SK-N-SH treated with all-trans-retinoic acid at 6 μM for 48 hours (cell line): Measurements from ENCODE around the gene USP40.

Source experiments
- ATAC-seq: fragments of 200-7000 bp; cut with Tn5 transposase; 3 replicates; pipeline ENCODE4 v1.9.1; 2020; ENCODE audit warnings: mild to moderate bottlenecking, moderate library complexity
- ARNTL ChIP-seq: fragments of 450-650 bp; formaldehyde crosslinking; IDR thresholded peaks from 2 replicates; pipeline ENCODE4 v1.5.0; 2020; ENCODE audit warnings: low read depth, mild to moderate bottlenecking, moderate library complexity, borderline replicate concordance
- BACH2 ChIP-seq: fragments of 250-450 bp; sonication (Bioruptor Pico); IDR thresholded peaks from 2 replicates; pipeline ENCODE4 v1.9.0; 2021; ENCODE audit warnings: mild to moderate bottlenecking, borderline replicate concordance
- CSDC2 ChIP-seq: fragments of 250-450 bp; sonication (Bioruptor Pico); IDR thresholded peaks from 2 replicates; pipeline ENCODE4 v1.5.0; 2020; ENCODE audit warnings: mild to moderate bottlenecking, moderate library complexity
- ESRRG ChIP-seq: fragments of 250-450 bp; sonication (Bioruptor Pico); IDR thresholded peaks from 2 replicates; pipeline ENCODE4 v1.6.1; 2021; ENCODE audit warnings: mild to moderate bottlenecking
- GLIS3 ChIP-seq: fragments of 250-450 bp; sonication (Bioruptor Pico); IDR thresholded peaks from 2 replicates; pipeline ENCODE4 v1.5.0; 2020; ENCODE audit warnings: mild to moderate bottlenecking, moderate library complexity
- ISL1 ChIP-seq: fragments of 250-450 bp; sonication (Bioruptor Pico); IDR thresholded peaks from 2 replicates; pipeline ENCODE4 v2.1.2; 2022; ENCODE audit warnings: mild to moderate bottlenecking, moderate library complexity
- OSR1 ChIP-seq: fragments of 250-450 bp; sonication (Bioruptor Pico); IDR thresholded peaks from 2 replicates; pipeline ENCODE4 v1.8.0; 2022; ENCODE audit warnings: moderate library complexity, mild to moderate bottlenecking, inconsistent platforms
- PPARA ChIP-seq: fragments of 250-450 bp; sonication (Bioruptor Pico); IDR thresholded peaks from 2 replicates; pipeline ENCODE4 v1.5.0; 2020; ENCODE audit warnings: mild to moderate bottlenecking, borderline replicate concordance
- RARB ChIP-seq: fragments of 250-450 bp; sonication (Bioruptor Pico); IDR thresholded peaks from 2 replicates; pipeline ENCODE4 v1.8.0; 2021; ENCODE audit warnings: mild to moderate bottlenecking, moderate library complexity
- SNAI2 ChIP-seq: fragments of 250-450 bp; sonication (Bioruptor Pico); IDR thresholded peaks from 2 replicates; pipeline ENCODE4 v1.5.0; 2020; ENCODE audit warnings: mild to moderate bottlenecking, moderate library complexity
- TCF4 ChIP-seq: fragments of 250-450 bp; sonication (Bioruptor Pico); IDR thresholded peaks from 2 replicates; pipeline ENCODE4 v1.8.0; 2021; ENCODE audit warnings: mild to moderate bottlenecking, moderate library complexity, borderline replicate concordance
- TOX ChIP-seq: fragments of 250-450 bp; sonication (Bioruptor Pico); IDR thresholded peaks from 2 replicates; pipeline ENCODE4 v1.8.0; 2021; ENCODE audit warnings: mild to moderate bottlenecking, moderate library complexity, borderline replicate concordance
- TSHZ2 ChIP-seq: fragments of 250-450 bp; sonication (Bioruptor Pico); IDR thresholded peaks from 2 replicates; pipeline ENCODE4 v1.5.0; 2020; ENCODE audit warnings: mild to moderate bottlenecking, moderate library complexity
- ZC3H10 ChIP-seq: fragments of 250-450 bp; sonication (Bioruptor Pico); IDR thresholded peaks from 2 replicates; pipeline ENCODE4 v1.5.1; 2021; ENCODE audit warnings: mild to moderate bottlenecking, moderate library complexity
- ZFP3 ChIP-seq: fragments of 250-450 bp; sonication (Bioruptor Pico); IDR thresholded peaks from 2 replicates; pipeline ENCODE4 v1.5.0; 2020; ENCODE audit warnings: mild to moderate bottlenecking, moderate library complexity
- ZFP30 ChIP-seq: fragments of 450-650 bp; formaldehyde crosslinking; IDR thresholded peaks from 2 replicates; pipeline ENCODE4 v1.5.0; 2022; ENCODE audit warnings: mild to moderate bottlenecking, moderate library complexity
- ZNF565 ChIP-seq: fragments of 450-650 bp; formaldehyde crosslinking; conservative IDR thresholded peaks from 2 replicates; pipeline ENCODE4 v1.5.0; 2020; ENCODE audit warnings: low read depth, mild to moderate bottlenecking, moderate library complexity
- ZNF70 ChIP-seq: fragments of 450-650 bp; formaldehyde crosslinking; IDR thresholded peaks from 2 replicates; pipeline ENCODE4 v1.5.0; 2020; ENCODE audit warnings: mild to moderate bottlenecking, moderate library complexity
- ZNF8 ChIP-seq: fragments of 450-650 bp; formaldehyde crosslinking; IDR thresholded peaks from 2 replicates; pipeline ENCODE4 v1.5.0; 2020; ENCODE audit warnings: mild to moderate bottlenecking, moderate library complexity
- TF ChIP-seq, protein P1 (sequence below): fragments of 250-450 bp; sonication (Bioruptor Pico); IDR thresholded peaks from 2 replicates; pipeline ENCODE4 v1.8.0; 2021; ENCODE audit warnings: low read depth, mild to moderate bottlenecking, moderate library complexity, borderline replicate concordance
- TF ChIP-seq, protein P2 (sequence below): fragments of 250-450 bp; sonication (Bioruptor Pico); IDR thresholded peaks from 2 replicates; pipeline ENCODE4 v1.8.0; 2020; ENCODE audit warnings: mild to moderate bottlenecking, moderate library complexity, borderline replicate concordance
- TF ChIP-seq, protein P3 (sequence below): fragments of 250-450 bp; sonication (Bioruptor Pico); IDR thresholded peaks from 2 replicates; pipeline ENCODE4 v1.5.1; 2021; ENCODE audit warnings: mild to moderate bottlenecking, moderate library complexity
- TF ChIP-seq, protein P4 (sequence below): fragments of 250-450 bp; sonication (Bioruptor Pico); IDR thresholded peaks from 2 replicates; pipeline ENCODE4 v1.5.1; 2020; ENCODE audit warnings: low read depth, mild to moderate bottlenecking, moderate library complexity

Gene USP40

GRCh38 chr2:233492751-233493150, 73.8 kb downstream of the USP40 start:
- TF ChIP-seq ZNF8 (CRISPR knock-in tag) (no peak), ESRRG (CRISPR knock-in tag) (no peak), ZFP3 (no peak), ZNF565 (no peak), ZC3H10 (CRISPR knock-in tag) (no peak), GLIS3 (no peak), ISL1 (CRISPR knock-in tag) (no peak), TSHZ2 (CRISPR knock-in tag) (no peak), SNAI2 (no peak), TOX (no peak), TCF4 (CRISPR knock-in tag) (no peak), ZNF70 (CRISPR knock-in tag) (no peak), RARB (CRISPR knock-in tag) (no peak), ZFP30 (CRISPR knock-in tag) (no peak), BACH2 (no peak), PPARA (no peak)
- TF ChIP-seq, protein P1, sequence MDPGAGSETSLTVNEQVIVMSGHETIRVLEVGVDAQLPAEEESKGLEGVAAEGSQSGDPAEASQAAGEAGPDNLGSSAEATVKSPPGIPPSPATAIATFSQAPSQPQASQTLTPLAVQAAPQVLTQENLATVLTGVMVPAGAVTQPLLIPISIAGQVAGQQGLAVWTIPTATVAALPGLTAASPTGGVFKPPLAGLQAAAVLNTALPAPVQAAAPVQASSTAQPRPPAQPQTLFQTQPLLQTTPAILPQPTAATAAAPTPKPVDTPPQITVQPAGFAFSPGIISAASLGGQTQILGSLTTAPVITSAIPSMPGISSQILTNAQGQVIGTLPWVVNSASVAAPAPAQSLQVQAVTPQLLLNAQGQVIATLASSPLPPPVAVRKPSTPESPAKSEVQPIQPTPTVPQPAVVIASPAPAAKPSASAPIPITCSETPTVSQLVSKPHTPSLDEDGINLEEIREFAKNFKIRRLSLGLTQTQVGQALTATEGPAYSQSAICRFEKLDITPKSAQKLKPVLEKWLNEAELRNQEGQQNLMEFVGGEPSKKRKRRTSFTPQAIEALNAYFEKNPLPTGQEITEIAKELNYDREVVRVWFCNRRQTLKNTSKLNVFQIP, result no peak
- TF ChIP-seq, protein P2, sequence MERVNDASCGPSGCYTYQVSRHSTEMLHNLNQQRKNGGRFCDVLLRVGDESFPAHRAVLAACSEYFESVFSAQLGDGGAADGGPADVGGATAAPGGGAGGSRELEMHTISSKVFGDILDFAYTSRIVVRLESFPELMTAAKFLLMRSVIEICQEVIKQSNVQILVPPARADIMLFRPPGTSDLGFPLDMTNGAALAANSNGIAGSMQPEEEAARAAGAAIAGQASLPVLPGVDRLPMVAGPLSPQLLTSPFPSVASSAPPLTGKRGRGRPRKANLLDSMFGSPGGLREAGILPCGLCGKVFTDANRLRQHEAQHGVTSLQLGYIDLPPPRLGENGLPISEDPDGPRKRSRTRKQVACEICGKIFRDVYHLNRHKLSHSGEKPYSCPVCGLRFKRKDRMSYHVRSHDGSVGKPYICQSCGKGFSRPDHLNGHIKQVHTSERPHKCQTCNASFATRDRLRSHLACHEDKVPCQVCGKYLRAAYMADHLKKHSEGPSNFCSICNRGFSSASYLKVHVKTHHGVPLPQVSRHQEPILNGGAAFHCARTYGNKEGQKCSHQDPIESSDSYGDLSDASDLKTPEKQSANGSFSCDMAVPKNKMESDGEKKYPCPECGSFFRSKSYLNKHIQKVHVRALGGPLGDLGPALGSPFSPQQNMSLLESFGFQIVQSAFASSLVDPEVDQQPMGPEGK, result no peak
- TF ChIP-seq, protein P3, sequence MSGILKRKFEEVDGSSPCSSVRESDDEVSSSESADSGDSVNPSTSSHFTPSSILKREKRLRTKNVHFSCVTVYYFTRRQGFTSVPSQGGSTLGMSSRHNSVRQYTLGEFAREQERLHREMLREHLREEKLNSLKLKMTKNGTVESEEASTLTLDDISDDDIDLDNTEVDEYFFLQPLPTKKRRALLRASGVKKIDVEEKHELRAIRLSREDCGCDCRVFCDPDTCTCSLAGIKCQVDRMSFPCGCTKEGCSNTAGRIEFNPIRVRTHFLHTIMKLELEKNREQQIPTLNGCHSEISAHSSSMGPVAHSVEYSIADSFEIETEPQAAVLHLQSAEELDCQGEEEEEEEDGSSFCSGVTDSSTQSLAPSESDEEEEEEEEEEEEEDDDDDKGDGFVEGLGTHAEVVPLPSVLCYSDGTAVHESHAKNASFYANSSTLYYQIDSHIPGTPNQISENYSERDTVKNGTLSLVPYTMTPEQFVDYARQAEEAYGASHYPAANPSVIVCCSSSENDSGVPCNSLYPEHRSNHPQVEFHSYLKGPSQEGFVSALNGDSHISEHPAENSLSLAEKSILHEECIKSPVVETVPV (CRISPR knock-in tag), result no peak
- TF ChIP-seq, protein P4, sequence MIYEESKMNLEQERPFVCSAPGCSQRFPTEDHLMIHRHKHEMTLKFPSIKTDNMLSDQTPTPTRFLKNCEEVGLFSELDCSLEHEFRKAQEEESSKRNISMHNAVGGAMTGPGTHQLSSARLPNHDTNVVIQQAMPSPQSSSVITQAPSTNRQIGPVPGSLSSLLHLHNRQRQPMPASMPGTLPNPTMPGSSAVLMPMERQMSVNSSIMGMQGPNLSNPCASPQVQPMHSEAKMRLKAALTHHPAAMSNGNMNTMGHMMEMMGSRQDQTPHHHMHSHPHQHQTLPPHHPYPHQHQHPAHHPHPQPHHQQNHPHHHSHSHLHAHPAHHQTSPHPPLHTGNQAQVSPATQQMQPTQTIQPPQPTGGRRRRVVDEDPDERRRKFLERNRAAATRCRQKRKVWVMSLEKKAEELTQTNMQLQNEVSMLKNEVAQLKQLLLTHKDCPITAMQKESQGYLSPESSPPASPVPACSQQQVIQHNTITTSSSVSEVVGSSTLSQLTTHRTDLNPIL (CRISPR knock-in tag), result no peak
- TF ChIP-seq, all 23 proteins: peak for 0
- no peak for ATAC-seq

DNA sequence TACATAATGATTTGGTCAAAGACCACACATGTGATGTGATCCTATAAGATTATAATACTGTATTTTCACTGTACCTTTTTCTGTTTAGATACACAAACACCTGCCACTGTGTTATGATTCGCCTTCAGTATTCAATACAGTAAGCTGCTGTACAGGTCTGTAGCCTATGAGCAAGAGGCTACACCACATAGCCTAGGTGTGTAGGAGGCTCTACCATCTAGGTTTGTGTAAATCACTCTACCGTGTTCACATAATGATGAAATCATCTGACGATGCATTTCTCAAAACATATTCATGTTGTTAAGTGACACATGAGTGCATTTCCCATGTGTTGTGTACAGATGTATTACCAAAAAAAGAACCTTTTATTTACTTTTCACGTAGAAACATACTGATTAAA, 74.5 kb downstream of the USP40 start:
- ATAC-seq, result no peak
- TF ChIP-seq ZFP3 (no peak), ZFP30 (CRISPR knock-in tag) (no peak), CSDC2 (CRISPR knock-in tag) (no peak), ZNF70 (CRISPR knock-in tag) (no peak), ZC3H10 (CRISPR knock-in tag) (no peak), TOX (no peak), PPARA (no peak), ISL1 (CRISPR knock-in tag) (no peak)

DNA sequence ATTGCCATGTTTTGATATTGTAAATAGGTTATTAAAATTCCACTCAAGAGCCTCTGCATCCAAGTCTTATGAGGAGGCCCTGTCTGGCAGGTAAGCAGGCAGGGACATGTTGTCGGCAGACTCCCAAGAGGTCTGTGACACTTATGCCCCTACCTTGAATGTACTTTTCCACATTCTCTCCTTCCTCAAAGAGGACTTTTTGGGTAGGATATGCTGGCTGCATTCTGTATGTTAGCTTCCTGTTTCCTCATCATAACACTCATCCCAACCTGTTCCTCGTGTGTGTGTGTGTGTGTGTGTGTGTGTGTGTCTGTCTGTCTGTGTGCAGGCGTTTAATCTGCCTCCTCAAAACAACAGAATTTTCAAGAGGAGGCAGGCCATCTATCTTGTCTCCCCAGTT, 75.3 kb downstream of the USP40 start:
- ATAC-seq, result no peak
- TF ChIP-seq BACH2, result no peak
- TF ChIP-seq, protein P4 (CRISPR knock-in tag), result no peak
- no peak for TF ChIP-seq TCF4 (CRISPR knock-in tag)
- TF ChIP-seq ARNTL (CRISPR knock-in tag), result no peak
- TF ChIP-seq, protein P1, result no peak
- TF ChIP-seq, protein P3 (CRISPR knock-in tag), result no peak
- TF ChIP-seq ESRRG (CRISPR knock-in tag), result no peak
- no peak for TF ChIP-seq ZFP3
- TF ChIP-seq SNAI2, result no peak
- no peak for TF ChIP-seq OSR1 (CRISPR knock-in tag)
- TF ChIP-seq, protein P2, result no peak
- TF ChIP-seq TOX, result no peak
